Body of pancreas (tissue), 4 donors: Measurements from ENCODE around the gene MESD.

ENCODE experiments used
- POLR2A ChIP-seq, 3 donors: fragments of 450-650 bp; IDR thresholded peaks; one replicate each; pipeline ENCODE4 v1.6.1; 2016; ENCODE audit warnings: antibody characterized with exemption in 3 of 3, mild to moderate bottlenecking in 2 of 3
- TF ChIP-seq, protein P1 (sequence below), 7 experiments: fragments of 450-650 bp in 4 of 7; fragments of 200-600 bp in 3 of 7; sonication (generic) in 3 of 7; IDR thresholded peaks; one replicate each; pipeline ENCODE4 v1.5.1; 2016 to 2019; ENCODE audit warnings: antibody characterized with exemption in 7 of 7

- TF ChIP-seq, protein P1, sequence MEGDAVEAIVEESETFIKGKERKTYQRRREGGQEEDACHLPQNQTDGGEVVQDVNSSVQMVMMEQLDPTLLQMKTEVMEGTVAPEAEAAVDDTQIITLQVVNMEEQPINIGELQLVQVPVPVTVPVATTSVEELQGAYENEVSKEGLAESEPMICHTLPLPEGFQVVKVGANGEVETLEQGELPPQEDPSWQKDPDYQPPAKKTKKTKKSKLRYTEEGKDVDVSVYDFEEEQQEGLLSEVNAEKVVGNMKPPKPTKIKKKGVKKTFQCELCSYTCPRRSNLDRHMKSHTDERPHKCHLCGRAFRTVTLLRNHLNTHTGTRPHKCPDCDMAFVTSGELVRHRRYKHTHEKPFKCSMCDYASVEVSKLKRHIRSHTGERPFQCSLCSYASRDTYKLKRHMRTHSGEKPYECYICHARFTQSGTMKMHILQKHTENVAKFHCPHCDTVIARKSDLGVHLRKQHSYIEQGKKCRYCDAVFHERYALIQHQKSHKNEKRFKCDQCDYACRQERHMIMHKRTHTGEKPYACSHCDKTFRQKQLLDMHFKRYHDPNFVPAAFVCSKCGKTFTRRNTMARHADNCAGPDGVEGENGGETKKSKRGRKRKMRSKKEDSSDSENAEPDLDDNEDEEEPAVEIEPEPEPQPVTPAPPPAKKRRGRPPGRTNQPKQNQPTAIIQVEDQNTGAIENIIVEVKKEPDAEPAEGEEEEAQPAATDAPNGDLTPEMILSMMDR (IDR thresholded peaks at IDR 0.05) = no peak
- TF ChIP-seq POLR2A (IDR thresholded peaks at IDR 0.05) = no peak
Measured at GRCh38 chr15:80949756-80950155, 39.9 kb downstream of the MESD start.
